Panc1 (cell line): ENCODE measurements around the gene LRFN2. TPM values are rescaled to one million over a fixed set of nuclear protein-coding genes. Genes with fewer than 3 reads are reported as not detected.

ENCODE experiments used
- ATAC-seq: fragments of 200-7000 bp; cut with Tn5 transposase; 2 replicates; pipeline ENCODE4 v1.9.1; 2020; ENCODE audit warnings: mild to moderate bottlenecking, moderate library complexity
- BruUV-seq: library from RNA; stranded (reverse); fragments of 400-500 nt; replicated peaks from 2 replicates; lab custom pipeline; 2021; lab: Mats Ljungman, UMichigan
- CTCF ChIA-PET: fragments of 300-600 bp; sonication (Branson Sonifier 250); formaldehyde crosslinking; loops from one replicate; lab custom pipeline; 2022; ENCODE audit warnings: antibody characterized with exemption; lab: Charles Lee
- POLR2A ChIA-PET: fragments of 300-600 bp; sonication (Branson Sonifier 250); formaldehyde crosslinking; loops from one replicate; lab custom pipeline; 2022; ENCODE audit warnings: antibody characterized with exemption; lab: Charles Lee
- DNase-seq: peaks from one replicate; pipeline ENCODE4 v3.0.0-alpha.2; 2010; ENCODE audit warnings: low read depth, low spot score
- H3K27ac ChIP-seq: 2 replicates; pipeline ENCODE4 v1.5.1; 2011; ENCODE audit warnings: mild to moderate bottlenecking, low read length, inconsistent platforms
- H3K27me3 ChIP-seq: fragments of 200-500 bp; sonication (Bioruptor generic); 2 replicates; pipeline ENCODE4 v1.6.0; 2014; ENCODE audit warnings: low read length, inconsistent platforms; ENCODE audit not compliant: control insufficient read depth, insufficient read depth
- H3K36me3 ChIP-seq: fragments of 200-500 bp; sonication (Bioruptor generic); 2 replicates; pipeline ENCODE4 v1.5.1; 2014; ENCODE audit warnings: inconsistent platforms, mild to moderate bottlenecking, low read length, moderate library complexity; ENCODE audit not compliant: control insufficient read depth, insufficient read depth
- H3K4me1 ChIP-seq: 2 replicates; pipeline ENCODE4 v1.5.1; 2011; ENCODE audit warnings: inconsistent platforms, mild to moderate bottlenecking, low read length, moderate library complexity; ENCODE audit not compliant: control insufficient read depth, insufficient read depth
- H3K4me3 ChIP-seq, 2 experiments: 2 replicates each; pipeline ENCODE4 v1.5.1; 2011 to 2012; ENCODE audit warnings: low read depth in 2 of 2, low read length in 2 of 2, mild to moderate bottlenecking in 2 of 2, inconsistent platforms in 1 of 2, moderate library complexity in 1 of 2
- H3K9me3 ChIP-seq: fragments of 200-500 bp; sonication (Bioruptor generic); 2 replicates; pipeline ENCODE4 v1.5.1; 2014; ENCODE audit warnings: low read depth, mild to moderate bottlenecking, inconsistent platforms, low read length, moderate library complexity; ENCODE audit not compliant: control insufficient read depth, insufficient read depth
- POLR2AphosphoS5 ChIP-seq: IDR thresholded peaks from 2 replicates; pipeline ENCODE4 v1.6.1; 2012; ENCODE audit warnings: mild to moderate bottlenecking, low read depth, low read length, moderate library complexity
- SIN3A ChIP-seq: IDR thresholded peaks from 2 replicates; pipeline ENCODE4 v1.6.1; 2012; ENCODE audit warnings: low read depth, mild to moderate bottlenecking, low read length, moderate library complexity, borderline replicate concordance; ENCODE audit not compliant: insufficient read depth
- TCF7L2 ChIP-seq: IDR thresholded peaks from 2 replicates; pipeline ENCODE4 v1.6.1; 2011; ENCODE audit warnings: mild to moderate bottlenecking, low read depth, low read length, inconsistent platforms
- in situ Hi-C: cut with HindIII; loops from 2 replicates; pipeline ENCODE4 v1.10.0; 2016; ENCODE audit warnings: low sequenced_read_pairs, low pct_unique_long_range_greater_than_20kb
- intact Hi-C: fragments of 100-400 bp; cut with micrococcal nuclease; formaldehyde crosslinking; loops from one replicate; pipeline ENCODE4 v1.10.0; 2022; ENCODE audit not compliant: unreplicated experiment
- total RNA-seq: library from RNA; stranded (reverse); gene quantifications from one replicate; pipeline ENCODE4 v1.2.1, GENCODE V29; 2021; ENCODE audit not compliant: unreplicated experiment
- TF ChIP-seq, protein P1 (sequence below): fragments of 450-650 bp; IDR thresholded peaks from 2 replicates; pipeline ENCODE4 v1.5.1; 2017; ENCODE audit warnings: mild to moderate bottlenecking
- TF ChIP-seq, protein P2 (sequence below), 2 experiments: IDR thresholded peaks; 2 replicates each; pipeline ENCODE4 v1.6.1; 2011 to 2012; ENCODE audit warnings: low read depth in 2 of 2, control low read depth in 1 of 2, low read length in 1 of 2, mild to moderate bottlenecking in 1 of 2, moderate library complexity in 1 of 2; ENCODE audit not compliant: insufficient read depth in 1 of 2

Gene LRFN2
- total RNA-seq, 1 experiment from 2014 or later: 0.05 TPM

DNA sequence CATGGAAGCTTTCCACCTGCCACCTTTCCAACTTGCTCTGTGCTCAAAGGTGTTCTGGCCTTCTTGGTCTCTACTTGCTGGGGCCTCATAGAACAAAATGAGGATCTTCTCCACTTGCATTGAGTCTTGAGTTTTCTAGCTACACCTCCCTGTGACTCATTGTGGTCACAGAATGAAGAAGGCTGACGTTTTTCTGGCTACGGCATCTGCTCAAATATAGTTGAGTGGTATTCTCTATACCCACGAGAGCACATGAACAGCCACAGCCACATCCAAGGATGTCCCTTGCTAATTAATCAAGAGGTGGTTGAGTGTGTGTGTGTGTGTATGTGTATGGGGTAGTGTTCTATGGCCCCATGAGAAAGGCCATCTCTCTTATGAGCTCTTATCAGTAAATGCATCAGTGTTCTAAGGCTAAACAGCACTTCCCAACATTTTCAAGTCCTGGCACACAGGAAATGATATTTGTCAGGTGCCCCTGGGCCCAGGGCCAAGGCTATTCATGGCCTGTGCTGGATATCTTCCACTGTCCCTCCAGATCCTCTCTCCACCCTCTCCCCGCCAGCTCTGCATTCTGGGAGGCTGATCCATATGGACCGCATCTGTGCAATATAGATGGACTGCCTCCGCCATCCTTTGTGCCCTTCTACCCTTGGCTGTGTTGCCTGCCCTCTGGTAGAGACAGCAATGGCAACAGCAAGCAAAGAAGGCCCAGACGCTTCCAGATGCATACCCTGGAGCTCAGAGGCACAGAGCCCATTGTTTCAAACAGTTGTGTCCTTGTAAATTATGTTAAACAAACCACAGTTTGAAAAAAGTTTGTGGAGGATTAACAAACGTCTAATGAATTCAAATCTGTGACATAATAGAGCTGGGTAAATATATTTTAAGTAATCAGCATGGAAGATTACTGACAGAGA, 150.2 kb downstream of the LRFN2 start:
- no peak overlapping the region for H3K27ac ChIP-seq
- no peaks in the 10 kb centered on the region for H3K9me3 ChIP-seq

DNA sequence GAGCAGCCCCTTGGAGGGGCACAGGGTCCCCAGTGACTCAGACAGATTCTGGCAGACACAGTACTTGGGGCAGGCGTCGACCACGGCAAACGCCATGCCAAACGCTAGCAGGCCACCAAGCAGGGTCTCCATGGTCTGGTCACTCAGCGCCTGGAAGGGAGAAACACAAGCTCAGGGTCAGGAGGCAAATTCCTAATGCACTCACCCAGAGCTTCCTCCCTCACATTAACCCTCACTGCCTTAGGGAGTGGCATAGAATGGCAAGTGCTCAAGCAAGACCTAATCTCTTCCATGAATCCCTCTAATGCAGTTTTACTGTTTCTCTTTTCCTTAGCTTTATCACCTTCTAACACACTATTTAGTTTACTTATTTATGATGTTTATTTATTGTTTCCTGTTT, 154.2 kb downstream of the LRFN2 start:
- Histone ChIP-seq H3K27ac (no peak overlapping the region), H3K4me3 (no peak overlapping the region), H3K4me1 (no peaks in the 10 kb centered on the region), H3K36me3 (no peaks in the 10 kb centered on the region), H3K9me3 (no peaks in the 10 kb centered on the region), H3K27me3 (no peaks in the 10 kb centered on the region; the same call in 1 of the 2 replicates)
- intact Hi-C loops: no loop called here
- TF ChIP-seq, protein P1, sequence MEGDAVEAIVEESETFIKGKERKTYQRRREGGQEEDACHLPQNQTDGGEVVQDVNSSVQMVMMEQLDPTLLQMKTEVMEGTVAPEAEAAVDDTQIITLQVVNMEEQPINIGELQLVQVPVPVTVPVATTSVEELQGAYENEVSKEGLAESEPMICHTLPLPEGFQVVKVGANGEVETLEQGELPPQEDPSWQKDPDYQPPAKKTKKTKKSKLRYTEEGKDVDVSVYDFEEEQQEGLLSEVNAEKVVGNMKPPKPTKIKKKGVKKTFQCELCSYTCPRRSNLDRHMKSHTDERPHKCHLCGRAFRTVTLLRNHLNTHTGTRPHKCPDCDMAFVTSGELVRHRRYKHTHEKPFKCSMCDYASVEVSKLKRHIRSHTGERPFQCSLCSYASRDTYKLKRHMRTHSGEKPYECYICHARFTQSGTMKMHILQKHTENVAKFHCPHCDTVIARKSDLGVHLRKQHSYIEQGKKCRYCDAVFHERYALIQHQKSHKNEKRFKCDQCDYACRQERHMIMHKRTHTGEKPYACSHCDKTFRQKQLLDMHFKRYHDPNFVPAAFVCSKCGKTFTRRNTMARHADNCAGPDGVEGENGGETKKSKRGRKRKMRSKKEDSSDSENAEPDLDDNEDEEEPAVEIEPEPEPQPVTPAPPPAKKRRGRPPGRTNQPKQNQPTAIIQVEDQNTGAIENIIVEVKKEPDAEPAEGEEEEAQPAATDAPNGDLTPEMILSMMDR: no peak
- TF ChIP-seq TCF7L2: no peak
- TF ChIP-seq, protein P2, sequence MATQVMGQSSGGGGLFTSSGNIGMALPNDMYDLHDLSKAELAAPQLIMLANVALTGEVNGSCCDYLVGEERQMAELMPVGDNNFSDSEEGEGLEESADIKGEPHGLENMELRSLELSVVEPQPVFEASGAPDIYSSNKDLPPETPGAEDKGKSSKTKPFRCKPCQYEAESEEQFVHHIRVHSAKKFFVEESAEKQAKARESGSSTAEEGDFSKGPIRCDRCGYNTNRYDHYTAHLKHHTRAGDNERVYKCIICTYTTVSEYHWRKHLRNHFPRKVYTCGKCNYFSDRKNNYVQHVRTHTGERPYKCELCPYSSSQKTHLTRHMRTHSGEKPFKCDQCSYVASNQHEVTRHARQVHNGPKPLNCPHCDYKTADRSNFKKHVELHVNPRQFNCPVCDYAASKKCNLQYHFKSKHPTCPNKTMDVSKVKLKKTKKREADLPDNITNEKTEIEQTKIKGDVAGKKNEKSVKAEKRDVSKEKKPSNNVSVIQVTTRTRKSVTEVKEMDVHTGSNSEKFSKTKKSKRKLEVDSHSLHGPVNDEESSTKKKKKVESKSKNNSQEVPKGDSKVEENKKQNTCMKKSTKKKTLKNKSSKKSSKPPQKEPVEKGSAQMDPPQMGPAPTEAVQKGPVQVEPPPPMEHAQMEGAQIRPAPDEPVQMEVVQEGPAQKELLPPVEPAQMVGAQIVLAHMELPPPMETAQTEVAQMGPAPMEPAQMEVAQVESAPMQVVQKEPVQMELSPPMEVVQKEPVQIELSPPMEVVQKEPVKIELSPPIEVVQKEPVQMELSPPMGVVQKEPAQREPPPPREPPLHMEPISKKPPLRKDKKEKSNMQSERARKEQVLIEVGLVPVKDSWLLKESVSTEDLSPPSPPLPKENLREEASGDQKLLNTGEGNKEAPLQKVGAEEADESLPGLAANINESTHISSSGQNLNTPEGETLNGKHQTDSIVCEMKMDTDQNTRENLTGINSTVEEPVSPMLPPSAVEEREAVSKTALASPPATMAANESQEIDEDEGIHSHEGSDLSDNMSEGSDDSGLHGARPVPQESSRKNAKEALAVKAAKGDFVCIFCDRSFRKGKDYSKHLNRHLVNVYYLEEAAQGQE (IDR thresholded peaks at IDR 0.05; ENCODE audit: insufficient read depth in 1 of 2, low read depth in 2 of 2, low read length in 1 of 2): no peak
- no peak for TF ChIP-seq SIN3A
- no peak for TF ChIP-seq POLR2AphosphoS5
- ChIA-PET CTCF (no interaction called here), POLR2A (no interaction called here)
- no TSS peak for BruUV-seq
- DNase-seq: no peak
- in situ Hi-C loops: no loop called here
- no peak for ATAC-seq

More for the DNA sequence above, 150.2 kb downstream of the LRFN2 start:
- no peaks in the 10 kb centered on the region; the same call in 1 of the 2 replicates for H3K27me3 ChIP-seq
- no peak overlapping the region for H3K4me3 ChIP-seq
- in situ Hi-C loops: no loop called here
- intact Hi-C loops: no loop called here
- no peaks in the 10 kb centered on the region for H3K36me3 ChIP-seq
- DNase-seq: no peak
- ChIA-PET POLR2A (no interaction called here), CTCF (no interaction called here)
- no peaks in the 10 kb centered on the region for H3K4me1 ChIP-seq
- no peak for ATAC-seq
- TF ChIP-seq POLR2AphosphoS5 (no peak), SIN3A (no peak), TCF7L2 (no peak)
- TF ChIP-seq, protein P1: no peak
- TF ChIP-seq, protein P2 (IDR thresholded peaks at IDR 0.05; ENCODE audit: insufficient read depth in 1 of 2, low read depth in 2 of 2, low read length in 1 of 2): no peak
- BruUV-seq: no TSS peak
